Daoy (cell line): Measurements from ENCODE around the gene NUDCD3. TPM values are rescaled to one million over a fixed set of nuclear protein-coding genes. Genes with fewer than 3 reads are reported as not detected.
"Not testable (repeated sequence)": the region's sequence is repeated elsewhere in the genome, so short reads cannot be mapped to it uniquely, and the experiment has no call there.

Experiments
- DNase-seq: peaks from one replicate; pipeline ENCODE4 v3.0.0-alpha.2; 2015; ENCODE audit warnings: low read depth
- total RNA-seq: library from RNA; depleted of rRNA; stranded (reverse); fragments of >200 nt; shearing (Covaris generic); gene quantifications from 2 replicates; pipeline ENCODE4 v1.2.3, GENCODE V29; 2014

Gene NUDCD3
- total RNA-seq, 1 experiment from 2014 or later: 95.7 TPM

- DNase-seq: no peak
These were observed 41.4 kb downstream of the NUDCD3 start for GRCh38 chr7:44448922-44449583.

- DNase-seq: no peak
These were observed 42.5 kb downstream of the NUDCD3 start for GRCh38 chr7:44447874-44448425.

- no peak for DNase-seq
These were observed 44.3 kb downstream of the NUDCD3 start for GRCh38 chr7:44445986-44446671.

GRCh38 chr7:44441079-44441478 is 49.4 kb downstream of the NUDCD3 start:
- no peak for DNase-seq

- no peak for DNase-seq
These were observed 49.8 kb downstream of the NUDCD3 start for GRCh38 chr7:44440577-44441078.

GRCh38 chr7:44439926-44440325 is 50.5 kb downstream of the NUDCD3 start:
- DNase-seq: no peak

GRCh38 chr7:44438816-44439215 is 51.6 kb downstream of the NUDCD3 start:
- DNase-seq: no peak

- no peak for DNase-seq
These were observed 56.3 kb downstream of the NUDCD3 start for GRCh38 chr7:44434201-44434600.

- no peak for DNase-seq
These were observed 57.0 kb downstream of the NUDCD3 start for GRCh38 chr7:44433255-44434022.

GRCh38 chr7:44432381-44432977 is 58.0 kb downstream of the NUDCD3 start:
- no peak for DNase-seq

GRCh38 chr7:44431091-44431608 is 59.3 kb downstream of the NUDCD3 start:
- no peak for DNase-seq

GRCh38 chr7:44430054-44430453 is 60.4 kb downstream of the NUDCD3 start:
- DNase-seq: no peak

- not testable (repeated sequence) for DNase-seq
These were observed 65.7 kb downstream of the NUDCD3 start for GRCh38 chr7:44424762-44425161.

GRCh38 chr7:44416941-44417340 is 73.5 kb downstream of the NUDCD3 start:
- no peak for DNase-seq

- peak; percentile 38 for DNase-seq
These were observed 74.9 kb downstream of the NUDCD3 start for GRCh38 chr7:44415510-44415909.

GRCh38 chr7:44415047-44415446 is 75.4 kb downstream of the NUDCD3 start:
- DNase-seq: peak; percentile 38

GRCh38 chr7:44411306-44411705 is 79.2 kb downstream of the NUDCD3 start:
- DNase-seq: no peak

GRCh38 chr7:44408596-44408995 is 81.9 kb downstream of the NUDCD3 start:
- DNase-seq: no peak

- DNase-seq: no peak
These were observed 86.7 kb downstream of the NUDCD3 start for GRCh38 chr7:44403775-44404174.

GRCh38 chr7:44403176-44403759 is 87.2 kb downstream of the NUDCD3 start:
- no peak for DNase-seq

- DNase-seq: no peak
These were observed 87.9 kb downstream of the NUDCD3 start for GRCh38 chr7:44402401-44403060.
